Keratinocyte (primary cell): ENCODE measurements around the gene EBF3. TPM values are rescaled to one million over a fixed set of nuclear protein-coding genes. Genes with fewer than 3 reads are reported as not detected.

ENCODE experiments used
- DNase-seq: peaks from one replicate; pipeline ENCODE4 v3.0.0-alpha.2; 2011; ENCODE audit warnings: low read depth, missing footprints, low spot score
- FAIRE-seq: peaks from 2 replicates; lab custom pipeline; 2011; peaks lifted over from hg19 to GRCh38; lab: Jason Lieb, UNC
- H2AFZ ChIP-seq: 2 replicates; pipeline ENCODE4 v1.6.0; 2012; ENCODE audit warnings: low read length, control low read depth, inconsistent platforms; ENCODE audit not compliant: control insufficient read depth
- H3K27ac ChIP-seq: 2 replicates; pipeline ENCODE4 v1.5.1; 2011; ENCODE audit warnings: low read length; ENCODE audit not compliant: control insufficient read depth, insufficient read depth
- H3K27me3 ChIP-seq: 3 replicates; pipeline ENCODE4 v1.6.0; 2011; ENCODE audit warnings: low read length; ENCODE audit not compliant: control insufficient read depth, insufficient read depth; ENCODE audit errors: extremely low read depth
- H3K36me3 ChIP-seq, 2 experiments: 2 replicates in 1 of 2; 3 replicates in 1 of 2; pipeline ENCODE4 v1.5.1; 2011; ENCODE audit warnings: low read length in 2 of 2, mild to moderate bottlenecking in 1 of 2; ENCODE audit not compliant: control insufficient read depth in 2 of 2, insufficient read depth in 2 of 2; ENCODE audit errors: extremely low read depth in 1 of 2
- H3K4me1 ChIP-seq: 3 replicates; pipeline ENCODE4 v1.5.1; 2011; ENCODE audit warnings: low read length; ENCODE audit not compliant: control insufficient read depth, insufficient read depth; ENCODE audit errors: extremely low read depth
- H3K4me2 ChIP-seq: 3 replicates; pipeline ENCODE4 v1.6.0; 2011; ENCODE audit warnings: low read depth, low read length; ENCODE audit not compliant: control insufficient read depth, insufficient read depth; ENCODE audit errors: extremely low read depth
- H3K4me3 ChIP-seq, 3 experiments: fragments of 200-600 bp in 1 of 3; sonication (generic) in 1 of 3; 2 replicates in 2 of 3; 3 replicates in 1 of 3; pipeline ENCODE4 v1.5.1; 2011 to 2016; ENCODE audit warnings: low read length in 3 of 3, mild to moderate bottlenecking in 3 of 3, control low read depth in 2 of 3, inconsistent platforms in 1 of 3, low read depth in 1 of 3, mixed read lengths in 1 of 3, mixed run types in 1 of 3, moderate library complexity in 1 of 3; ENCODE audit not compliant: control insufficient read depth in 2 of 3, insufficient read depth in 2 of 3; ENCODE audit errors: extremely low read depth in 1 of 3
- H3K79me2 ChIP-seq: 2 replicates; pipeline ENCODE4 v1.6.0; 2012; ENCODE audit warnings: low read length; ENCODE audit not compliant: control insufficient read depth, insufficient read depth
- H3K9ac ChIP-seq: 3 replicates; pipeline ENCODE4 v1.6.0; 2011; ENCODE audit warnings: low read length; ENCODE audit not compliant: control insufficient read depth, insufficient read depth; ENCODE audit errors: extremely low read depth
- H3K9me1 ChIP-seq: 3 replicates; pipeline ENCODE4 v1.6.0; 2011; ENCODE audit warnings: low read length; ENCODE audit not compliant: control insufficient read depth, insufficient read depth; ENCODE audit errors: extremely low read depth
- H3K9me3 ChIP-seq: 2 replicates; pipeline ENCODE4 v1.5.1; 2012; ENCODE audit warnings: low read depth, low read length; ENCODE audit not compliant: control insufficient read depth
- H4K20me1 ChIP-seq: 3 replicates; pipeline ENCODE4 v1.6.0; 2011; ENCODE audit warnings: low read length; ENCODE audit not compliant: control insufficient read depth, insufficient read depth; ENCODE audit errors: extremely low read depth
- CTCF ChIP-seq, 3 experiments: IDR thresholded peaks in 1 of 3; conservative IDR thresholded peaks in 1 of 3; optimal IDR thresholded peaks in 1 of 3; 2 replicates in 2 of 3; 3 replicates in 1 of 3; pipeline versions ENCODE3 to v1.5.1; 2011; ENCODE audit warnings: low read length in 3 of 3, mild to moderate bottlenecking in 3 of 3, moderate library complexity in 2 of 3, control low read depth in 1 of 3, inconsistent platforms in 1 of 3; ENCODE audit not compliant: insufficient read depth in 2 of 3; ENCODE audit errors: extremely low read depth in 1 of 3
- EZH2 ChIP-seq: IDR thresholded peaks from one replicate; pipeline ENCODE4 v1.6.1; 2012; ENCODE audit warnings: inconsistent platforms, mild to moderate bottlenecking, low read length, moderate library complexity
- dilution Hi-C: fragments of 300-500 bp; cut with MboI; formaldehyde crosslinking; loops from one replicate; pipeline ENCODE4 v1.7.0; 2020; ENCODE audit warnings: low sequenced_read_pairs; ENCODE audit not compliant: extremely low pct_ligation_motif_present
- polyA minus RNA-seq, 3 experiments: library from RNA; depleted of rRNA, polyadenylated mRNA; stranded (reverse); fragments of >200 nt; gene quantifications; 1 replicate in 1 of 3; 2 replicates in 1 of 3; 3 replicates in 1 of 3; pipeline ENCODE4 v1.2.3, GENCODE V29; 2011
- polyA plus RNA-seq, 5 experiments: library from polyadenylated mRNA; depleted of rRNA in 3 of 5; stranded (reverse) in 3 of 5; stranded (forward) in 1 of 5; unstranded in 1 of 5; fragments of >200 nt; gene quantifications; 1 replicate in 1 of 5; 2 replicates in 3 of 5; 3 replicates in 1 of 5; pipeline versions ENCODE4 v1.2.1 to v1.2.3, GENCODE V29; 2011 to 2012; ENCODE audit warnings: missing spikeins in 2 of 5, low read depth in 1 of 5, low replicate concordance in 1 of 5

The EBF3 gene
- polyA plus RNA-seq (0.01 to 0.05 TPM in 2 of 3 replicates, not detected in the other), polyA minus RNA-seq (not detected in 3 replicates)
- not detected for polyA plus RNA-seq (2011; ENCODE audit: low read depth)
- not detected in 2 replicates for polyA plus RNA-seq (2011; cell fraction: cytosol; rRNA removed)
- polyA plus RNA-seq (2011; cell fraction: nucleus; rRNA removed), result 0.03 TPM in 1 of 2 replicates, not detected in the other
- polyA plus RNA-seq (2012; ENCODE audit: low replicate concordance), result not detected in 2 replicates
- polyA minus RNA-seq (2011; cell fraction: cytosol; rRNA and poly(A)+ RNA removed), result not detected
- not detected in 2 replicates for polyA minus RNA-seq (2011; cell fraction: nucleus; rRNA and poly(A)+ RNA removed)

DNA sequence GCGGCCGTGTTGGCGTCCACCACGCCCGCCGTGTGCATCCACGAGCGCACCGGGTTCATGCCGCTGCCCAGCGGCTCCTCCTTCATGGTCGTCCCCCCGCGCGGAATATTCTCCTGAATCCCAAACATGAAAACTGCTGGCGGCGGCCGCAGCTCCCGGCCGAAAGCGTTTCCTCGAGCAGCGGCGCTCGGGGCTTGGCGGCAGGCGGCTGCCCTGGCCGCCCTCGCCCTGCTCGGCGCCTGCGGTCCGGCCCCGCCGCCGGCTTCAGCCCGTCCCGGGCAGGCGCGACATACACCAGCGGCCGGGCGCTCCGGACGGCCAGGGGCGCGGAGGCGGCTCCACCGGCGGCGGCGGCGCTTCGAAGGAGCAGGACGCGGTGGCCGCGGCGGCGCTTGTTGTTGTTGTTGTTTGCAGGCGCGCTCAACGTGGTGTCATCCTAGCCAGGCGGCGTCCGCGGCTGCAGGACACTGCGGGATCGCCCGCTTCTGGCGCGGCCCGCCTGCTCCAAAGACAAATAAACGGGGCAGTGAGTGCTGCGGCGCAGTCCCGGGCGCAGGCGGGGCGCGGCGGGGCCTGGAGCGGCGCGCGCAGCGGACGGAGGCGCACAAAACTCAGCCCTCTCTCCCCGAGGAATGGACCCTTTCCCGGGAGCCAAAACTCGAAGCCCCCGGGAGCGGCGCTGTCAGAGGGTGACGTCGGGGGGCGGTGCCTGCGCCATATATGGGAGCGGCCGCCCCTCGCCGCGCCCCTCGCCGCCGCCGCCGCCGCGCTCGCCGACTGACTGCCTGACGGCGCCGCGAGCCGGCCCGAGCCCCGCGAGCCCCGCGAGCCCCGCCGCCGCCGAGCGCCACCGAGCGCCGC, at the start of gene EBF3:
TSS of gene EBF3 (minus strand) at position 634 of the 861 bp plus-strand sequence. CDS start at position 128, 506 bp downstream.
- TF ChIP-seq CTCF (optimal IDR thresholded peaks at IDR 0.05 in 1 of 3, IDR thresholded peaks at IDR 0.05 in 1 of 3, conservative IDR thresholded peaks at IDR 0.05 in 1 of 3; ENCODE audit: extremely low read depth in 1 of 3, insufficient read depth in 2 of 3, low read length in 3 of 3) (no peak), EZH2 (no peak)
- Histone ChIP-seq H3K27ac (no peak within 1 kb of the TSS), H4K20me1 (no peaks in the 10 kb centered on the region), H3K9me3 (no peaks in the 10 kb centered on the region), H3K4me3 (peak within 1 kb of the TSS; percentile 33 to 65 (median 61)), H3K4me2 (peak within 1 kb of the TSS; percentile 73), H2AFZ (peak within 1 kb of the TSS; percentile 43), H3K4me1 (peaks cover 4% of the 10 kb centered on the region), H3K36me3 (no peaks in the 10 kb centered on the region), H3K9me1 (no peaks in the 10 kb centered on the region), H3K27me3 (peaks cover 97% of the 10 kb centered on the region), H3K9ac (no peak within 1 kb of the TSS), H3K79me2 (no peaks in the 10 kb centered on the region)
- FAIRE-seq (no peak), DNase-seq (no peak)
- dilution Hi-C loops, result no loop called here

DNA sequence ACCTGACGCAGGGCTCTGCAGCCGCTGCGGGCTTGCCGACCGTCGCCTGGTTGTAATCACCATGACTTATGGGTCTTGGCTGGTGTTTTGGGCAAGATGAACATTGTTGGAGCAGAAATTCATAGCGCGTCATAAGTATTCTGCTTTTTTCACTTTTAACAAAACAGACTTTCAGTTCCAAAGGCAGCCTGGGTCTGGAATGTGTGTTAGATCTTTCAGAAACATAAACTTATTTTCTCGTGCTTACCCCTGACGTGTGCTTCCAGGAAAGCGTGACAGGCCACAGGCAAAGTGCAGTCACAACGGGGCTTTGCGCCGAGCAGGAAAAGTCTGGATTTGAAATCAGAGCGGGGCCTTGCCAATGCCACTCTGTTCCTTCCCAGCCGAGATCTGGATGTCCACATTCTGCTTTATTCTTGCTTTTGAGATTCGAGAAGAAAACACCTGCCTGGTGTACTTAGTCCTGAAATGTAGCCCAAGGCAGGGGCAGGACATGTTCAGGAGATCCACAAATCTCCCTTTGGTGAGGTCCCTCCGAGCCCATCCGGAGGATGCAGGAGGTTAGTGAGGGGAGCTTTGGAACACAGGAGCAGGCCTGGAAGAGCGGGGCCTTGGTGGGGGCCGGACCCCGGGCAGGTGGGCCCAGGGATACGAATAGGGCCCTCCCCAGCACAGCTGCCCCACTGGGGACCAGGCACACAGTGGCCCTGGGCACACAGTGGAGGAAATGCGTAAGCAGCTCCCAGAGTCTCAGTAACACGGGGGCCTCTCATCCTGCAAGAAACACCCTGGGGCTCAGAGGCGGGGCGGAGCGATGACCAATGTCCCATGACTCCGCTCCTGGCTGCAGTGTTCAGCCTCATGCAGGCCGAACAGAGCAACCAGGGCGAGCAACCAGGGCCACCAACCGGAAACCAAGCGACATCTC, 49.5 kb upstream of the EBF3 start:
- no peaks in the 10 kb centered on the region for H3K9me1 ChIP-seq
- H3K36me3 ChIP-seq, result no peaks in the 10 kb centered on the region
- H3K27me3 ChIP-seq, result no peaks in the 10 kb centered on the region
- no peak for FAIRE-seq
- H2AFZ ChIP-seq, result no peak overlapping the region
- no peaks in the 10 kb centered on the region for H3K9me3 ChIP-seq
- H4K20me1 ChIP-seq, result no peaks in the 10 kb centered on the region
- H3K79me2 ChIP-seq, result no peaks in the 10 kb centered on the region
- no peak overlapping the region for H3K4me2 ChIP-seq
- no peak overlapping the region for H3K9ac ChIP-seq
- TF ChIP-seq EZH2 (no peak), CTCF (optimal IDR thresholded peaks at IDR 0.05 in 1 of 3, IDR thresholded peaks at IDR 0.05 in 1 of 3, conservative IDR thresholded peaks at IDR 0.05 in 1 of 3; ENCODE audit: extremely low read depth in 1 of 3, insufficient read depth in 2 of 3, low read length in 3 of 3) (no peak)
- no peak overlapping the region for H3K27ac ChIP-seq
- DNase-seq, result no peak
- dilution Hi-C loops, result no loop called here
- no peaks in the 10 kb centered on the region for H3K4me1 ChIP-seq
- no peak overlapping the region for H3K4me3 ChIP-seq
